Common myeloid progenitor, CD34-positive (primary cell): ENCODE results near the gene SRD5A1.

ENCODE experiments used
- CTCF ChIA-PET: fragments of 350-600 bp; sonication (Branson Sonifier 250); formaldehyde crosslinking; loops from one replicate; lab custom pipeline; 2021; ENCODE audit warnings: antibody characterized with exemption; lab: Charles Lee
- POLR2A ChIA-PET: fragments of 350-600 bp; sonication (Branson Sonifier 250); formaldehyde crosslinking; loops from one replicate; lab custom pipeline; 2021; ENCODE audit warnings: antibody characterized with exemption; lab: Charles Lee
- DNase-seq, 3 donors: peaks; one replicate each; pipeline versions ENCODE4 v3.0.0 to v3.0.0-alpha.2; 2013
- H3K27ac ChIP-seq, 2 experiments: 1 replicate in 1 of 2; 2 replicates in 1 of 2; pipeline ENCODE4 v1.7.0; 2013; ENCODE audit warnings: inconsistent platforms in 2 of 2, low read length in 2 of 2, mild to moderate bottlenecking in 2 of 2, low read depth in 1 of 2, moderate library complexity in 1 of 2; ENCODE audit not compliant: severe bottlenecking in 2 of 2, insufficient read depth in 1 of 2, poor library complexity in 1 of 2
- H3K27me3 ChIP-seq, 5 experiments: replicated peaks in 2 of 5; 1 replicate in 3 of 5; 2 replicates in 2 of 5; pipeline versions ENCODE4 v1.6.1 to v1.7.0; 2013; ENCODE audit warnings: low read length in 4 of 5, mild to moderate bottlenecking in 2 of 5, moderate library complexity in 2 of 5, inconsistent platforms in 1 of 5; ENCODE audit not compliant: insufficient read depth in 5 of 5, control insufficient read depth in 4 of 5
- H3K36me3 ChIP-seq, 4 experiments: 1 replicate in 2 of 4; 2 replicates in 2 of 4; pipeline versions ENCODE4 v1.6.1 to v1.7.0; 2013; ENCODE audit warnings: low read length in 3 of 4, control low read depth in 1 of 4, mild to moderate bottlenecking in 1 of 4; ENCODE audit not compliant: control insufficient read depth in 4 of 4, insufficient read depth in 4 of 4
- H3K4me1 ChIP-seq, 4 experiments: 1 replicate in 3 of 4; 2 replicates in 1 of 4; pipeline versions ENCODE4 v1.6.1 to v1.7.1; 2013; ENCODE audit warnings: low read length in 3 of 4, mild to moderate bottlenecking in 3 of 4, control low read depth in 1 of 4, inconsistent platforms in 1 of 4, moderate library complexity in 1 of 4; ENCODE audit not compliant: control insufficient read depth in 4 of 4, insufficient read depth in 4 of 4; ENCODE audit errors: control extremely low read depth in 1 of 4
- H3K4me3 ChIP-seq, 7 experiments: 1 replicate in 4 of 7; 2 replicates in 3 of 7; pipeline versions ENCODE4 v1.5.1 to v1.7.0; 2013; ENCODE audit warnings: mild to moderate bottlenecking in 7 of 7, low read length in 6 of 7, moderate library complexity in 6 of 7, inconsistent platforms in 2 of 7, low read depth in 2 of 7, control low read depth in 1 of 7; ENCODE audit not compliant: insufficient read depth in 4 of 7, control insufficient read depth in 1 of 7; ENCODE audit errors: extremely low read depth in 1 of 7
- H3K9me3 ChIP-seq, 5 experiments: 1 replicate in 4 of 5; 2 replicates in 1 of 5; pipeline versions ENCODE4 v1.6.1 to v1.7.1; 2013; ENCODE audit warnings: low read length in 4 of 5, mild to moderate bottlenecking in 2 of 5, inconsistent platforms in 1 of 5, low read depth in 1 of 5, moderate library complexity in 1 of 5; ENCODE audit not compliant: control insufficient read depth in 4 of 5, insufficient read depth in 2 of 5; ENCODE audit errors: control extremely low read depth in 1 of 5
- WGBS: methylation state at CpG from one replicate; pipeline ENCODE4 v1.1.5; 2013; ENCODE audit not compliant: insufficient coverage; 5-methylcytosine and 5-hydroxymethylcytosine counted together

The SRD5A1 gene

DNA sequence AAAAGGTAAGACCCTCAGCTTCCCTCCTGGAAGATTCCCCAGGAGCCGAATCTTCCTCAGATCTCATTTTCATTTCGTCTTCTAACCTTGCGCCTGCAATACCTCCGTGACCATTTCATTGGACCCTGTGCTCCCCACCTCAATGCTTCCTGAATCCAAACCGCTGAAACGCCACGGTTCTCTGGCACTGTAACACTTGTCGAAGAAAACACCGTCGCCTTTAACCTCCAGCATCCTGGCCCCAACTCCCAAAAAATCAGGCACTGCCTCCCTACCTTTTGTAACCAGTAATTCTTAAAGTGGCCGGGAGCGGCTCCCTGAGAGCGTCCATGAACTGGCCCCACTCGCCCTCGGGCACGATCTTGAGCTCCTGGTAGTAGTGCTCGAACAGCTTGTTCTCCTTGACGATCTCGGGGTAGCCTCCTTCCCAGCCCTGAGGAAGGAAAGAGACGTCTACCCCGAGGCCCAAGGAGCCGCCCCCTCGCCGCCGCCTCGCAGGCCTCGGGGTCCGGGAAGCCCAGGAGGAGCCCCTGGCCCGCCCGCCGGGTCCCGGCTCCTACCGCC lies 834 bp upstream of the SRD5A1 start:
- peak in 2 of 3 donors; percentile 38 to 46 for DNase-seq
- Histone ChIP-seq H3K4me1 (peaks cover 3 to 25% (median 20%) of the 10 kb centered on the region in 4 experiments), H3K9me3 (no peaks in the 10 kb centered on the region), H3K27ac (peak overlapping the region; percentile 96 to 99), H3K4me3 (peak overlapping the region; percentile 83 to 96 (median 91)), H3K27me3 (no peaks in the 10 kb centered on the region), H3K36me3 (peaks cover 13 to 40% (median 21%) of the 10 kb centered on the region in 4 experiments)
- CTCF ChIA-PET = interaction anchor here (1.0 to 3.2 kb wide), 6 partner anchors 9 to 117 kb away, joined by 3 to 12 read pairs (median 5); no protein-coding TSS in a partner anchor
- POLR2A ChIA-PET = no interaction called here
- WGBS = under 1% methylated on average over 33 of the region's 33 CpGs

DNA sequence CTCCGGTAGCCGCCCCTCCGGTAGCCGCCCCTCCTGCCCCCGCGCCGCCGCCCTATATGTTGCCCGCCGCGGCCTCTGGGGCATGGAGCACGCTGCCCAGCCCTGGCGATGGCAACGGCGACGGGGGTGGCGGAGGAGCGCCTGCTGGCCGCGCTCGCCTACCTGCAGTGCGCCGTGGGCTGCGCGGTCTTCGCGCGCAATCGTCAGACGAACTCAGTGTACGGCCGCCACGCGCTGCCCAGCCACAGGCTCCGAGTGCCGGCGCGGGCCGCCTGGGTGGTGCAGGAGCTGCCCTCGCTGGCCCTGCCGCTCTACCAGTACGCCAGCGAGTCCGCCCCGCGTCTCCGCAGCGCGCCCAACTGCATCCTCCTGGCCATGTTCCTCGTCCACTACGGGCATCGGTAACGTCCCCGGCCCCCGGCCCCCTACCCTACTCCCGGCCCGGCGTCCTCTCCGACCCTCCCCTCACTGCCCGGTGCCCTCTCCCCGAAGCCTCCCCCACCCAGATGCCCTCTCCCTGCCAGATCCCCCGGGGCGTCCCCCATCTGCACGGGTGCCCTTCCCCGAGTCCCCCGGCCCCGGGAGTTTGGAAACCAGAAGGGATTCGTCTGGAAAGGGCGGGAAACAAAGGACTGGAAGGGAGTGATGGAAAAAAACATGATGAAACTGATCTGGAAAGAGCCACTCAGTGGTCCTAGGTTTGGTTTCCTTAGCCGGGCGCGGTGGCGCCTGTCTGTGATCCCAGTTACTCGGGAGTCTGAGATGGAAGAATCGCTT lies 417 bp downstream of the SRD5A1 start:
- Histone ChIP-seq H3K36me3 (peaks cover 10 to 27% (median 16%) of the 10 kb centered on the region in 4 experiments), H3K9me3 (no peaks in the 10 kb centered on the region), H3K27ac (peak overlapping the region in 1 of 2 experiments; percentile 99), H3K4me3 (peak overlapping the region; percentile 71 to 96 (median 91)), H3K27me3 (no peaks in the 10 kb centered on the region), H3K4me1 (peaks cover 3 to 25% (median 20%) of the 10 kb centered on the region in 4 experiments)
- CTCF ChIA-PET = interaction anchor here (1.0 to 3.2 kb wide), 6 partner anchors 10 to 116 kb away, joined by 3 to 12 read pairs (median 5); no protein-coding TSS in a partner anchor
- POLR2A ChIA-PET = no interaction called here
- DNase-seq = no peak
- under 1% methylated on average over 63 of the region's 75 CpGs for WGBS

DNA sequence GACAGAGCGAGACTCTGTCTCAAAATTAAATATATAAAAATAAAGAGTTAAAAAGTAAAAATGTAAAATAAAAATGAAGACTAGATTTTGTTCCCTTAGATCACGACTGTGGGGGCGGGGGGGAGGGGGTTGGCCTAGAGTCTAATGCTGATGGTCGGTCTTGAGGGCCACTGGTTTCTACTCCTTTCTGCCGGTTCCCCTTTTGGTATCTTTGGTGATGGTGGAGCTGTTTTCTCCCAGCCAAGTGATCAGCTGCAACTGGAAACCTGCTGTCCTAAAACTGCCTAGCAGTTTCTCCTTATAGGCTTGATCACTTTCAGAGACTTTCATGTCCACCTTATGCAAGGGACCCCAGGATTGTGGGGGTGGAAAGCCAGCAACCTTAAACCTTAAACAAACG lies 1.1 kb downstream of the SRD5A1 start:
- Histone ChIP-seq H3K4me3 (peak overlapping the region in 5 of 7 experiments; percentile 71 to 96 (median 94)), H3K4me1 (peaks cover 3 to 25% (median 20%) of the 10 kb centered on the region in 4 experiments), H3K27ac (no peak overlapping the region), H3K27me3 (no peaks in the 10 kb centered on the region), H3K36me3 (peaks cover 10 to 22% (median 13%) of the 10 kb centered on the region in 4 experiments), H3K9me3 (no peaks in the 10 kb centered on the region)
- peak; percentile 29 to 68 (median 59) for DNase-seq
- POLR2A ChIA-PET = no interaction called here
- CTCF ChIA-PET = interaction anchor here (1.6 kb wide), 1 partner anchor 111 kb away, joined by 7 read pairs; no protein-coding TSS in a partner anchor
- WGBS = 22% methylated on average over 4 of the region's 6 CpGs

DNA sequence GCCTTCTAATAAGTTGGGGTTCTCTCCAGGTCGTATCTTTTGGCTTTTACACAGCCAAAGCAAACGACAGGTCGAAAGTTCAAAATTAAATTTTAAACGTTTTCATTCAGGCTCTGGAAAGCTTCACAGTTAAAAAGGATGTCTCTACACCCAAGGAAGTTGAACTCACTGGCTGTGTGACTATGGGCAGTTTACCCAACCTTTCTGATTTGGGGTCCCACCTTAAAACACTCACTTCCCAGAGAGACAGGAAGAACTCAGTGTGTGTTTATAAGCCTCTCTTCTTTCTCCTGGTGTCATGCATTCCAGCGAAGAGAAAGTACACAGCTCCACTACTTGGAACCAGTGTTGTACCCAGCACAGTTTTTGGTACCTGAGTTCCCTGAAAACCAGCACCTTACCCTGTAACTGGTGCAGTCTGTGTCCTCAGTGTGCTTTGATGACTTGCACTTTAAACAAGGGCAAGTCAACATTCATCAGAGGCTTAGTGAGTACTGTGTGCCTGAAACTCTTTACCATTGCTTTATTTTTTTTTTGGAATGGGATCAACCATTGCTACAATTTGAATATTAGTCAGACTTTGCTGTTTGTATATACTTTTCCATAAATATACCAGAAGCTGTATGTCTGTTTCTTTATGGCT lies 1.7 kb downstream of the SRD5A1 start:
- Histone ChIP-seq H3K4me3 (peak overlapping the region in 1 of 7 experiments; percentile 16), H3K4me1 (peaks cover 3 to 25% (median 20%) of the 10 kb centered on the region in 4 experiments), H3K9me3 (no peaks in the 10 kb centered on the region), H3K27ac (no peak overlapping the region), H3K27me3 (no peaks in the 10 kb centered on the region), H3K36me3 (peaks cover 5 to 16% (median 9%) of the 10 kb centered on the region in 4 experiments)
- DNase-seq = no peak
- CTCF ChIA-PET = interaction anchor here (1.6 kb wide), 1 partner anchor 111 kb away, joined by 7 read pairs; no protein-coding TSS in a partner anchor
- WGBS = 88% methylated on average over 5 of the region's 5 CpGs
- POLR2A ChIA-PET = no interaction called here

DNA sequence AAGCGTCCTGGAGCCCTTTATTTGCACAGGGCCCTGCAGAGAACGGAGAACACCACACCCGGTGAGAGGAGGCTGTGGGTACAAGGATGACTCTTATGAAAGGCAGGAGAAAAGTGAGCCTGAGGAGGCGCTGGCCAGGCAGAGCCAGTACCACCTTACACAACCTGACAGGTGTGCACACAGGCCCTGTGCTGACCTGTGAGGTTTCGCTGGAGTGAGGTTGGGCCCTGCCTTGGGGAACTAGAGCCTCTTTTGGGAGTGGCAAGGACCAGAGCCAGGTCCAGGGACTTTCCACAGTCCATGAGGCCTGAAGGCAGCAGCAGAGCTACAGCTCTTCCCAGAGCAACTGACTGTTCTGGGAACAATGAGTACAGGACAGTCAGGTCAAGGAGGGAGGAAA lies 3.1 kb downstream of the SRD5A1 start:
- Histone ChIP-seq H3K4me1 (peaks cover 3 to 23% (median 18%) of the 10 kb centered on the region in 4 experiments), H3K36me3 (peaks cover 0 to 9% (median 4%) of the 10 kb centered on the region in 4 experiments), H3K27me3 (no peaks in the 10 kb centered on the region), H3K27ac (no peak overlapping the region), H3K4me3 (no peak overlapping the region), H3K9me3 (no peaks in the 10 kb centered on the region)
- no peak for DNase-seq
- WGBS = 60% methylated on average over 5 of the region's 5 CpGs
- POLR2A ChIA-PET = no interaction called here
- CTCF ChIA-PET = interaction anchor here (0.5 to 1.4 kb wide), 2 partner anchors 17 to 1191 kb away, joined by 3 read pairs; no protein-coding TSS in a partner anchor

DNA sequence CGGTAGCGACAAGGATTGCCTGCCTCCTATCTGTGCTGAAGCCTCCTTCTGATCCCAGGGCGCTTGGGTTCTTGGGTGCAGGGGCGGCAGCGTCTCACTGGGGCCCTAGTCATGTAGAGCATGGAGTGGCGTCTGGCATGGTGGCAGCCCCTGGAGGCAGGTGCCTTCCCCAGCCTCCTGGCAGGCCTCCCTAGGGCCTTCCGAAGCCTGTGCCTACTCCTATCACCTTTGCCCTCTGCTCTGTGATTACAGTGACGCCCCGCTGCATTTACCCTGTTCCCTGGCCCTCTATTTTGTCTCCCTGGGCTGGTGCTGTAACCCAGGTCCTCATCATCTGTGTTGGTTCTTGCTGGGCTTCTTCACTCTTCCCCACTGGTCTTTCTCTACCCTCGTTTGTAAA lies 3.8 kb downstream of the SRD5A1 start:
- Histone ChIP-seq H3K27ac (no peak overlapping the region), H3K9me3 (no peaks in the 10 kb centered on the region), H3K36me3 (peaks cover 0 to 5% (median 1%) of the 10 kb centered on the region in 4 experiments), H3K4me1 (peaks cover 2 to 16% (median 12%) of the 10 kb centered on the region in 4 experiments), H3K4me3 (no peak overlapping the region), H3K27me3 (no peaks in the 10 kb centered on the region)
- 100% methylated on average over 8 of the region's 10 CpGs for WGBS
- ChIA-PET CTCF (no interaction called here), POLR2A (no interaction called here)
- DNase-seq = no peak
